HEK293 (cell line): ENCODE measurements around the gene LRRC52.
"Not testable (repeated sequence)": the region's sequence is repeated elsewhere in the genome, so short reads cannot be mapped to it uniquely, and the experiment has no call there.

Experiments used
- CTCF ChIA-PET: fragments of 350-600 bp; formaldehyde crosslinking; extraction: SDS; loops from one replicate; lab custom pipeline; 2021; ENCODE audit warnings: antibody characterized with exemption; lab: Yijun Ruan, JAX
- POLR2A ChIA-PET: fragments of 300-600 bp; formaldehyde crosslinking; extraction: SDS; loops from one replicate; lab custom pipeline; 2020; ENCODE audit warnings: antibody characterized with exemption, inconsistent platforms; lab: Yijun Ruan, JAX
- H3K27ac ChIP-seq: fragments of 200-500 bp; sonication (Bioruptor generic); 2 replicates; pipeline ENCODE4 v1.5.1; 2014; ENCODE audit warnings: low read depth, low read length, control low read depth, inconsistent platforms; ENCODE audit errors: extremely low read depth
- H3K36me3 ChIP-seq, 2 experiments: fragments of 200-500 bp in 1 of 2; sonication (Bioruptor generic) in 1 of 2; 1 replicate in 1 of 2; 2 replicates in 1 of 2; pipeline ENCODE4 v1.5.1; 2014 to 2017; ENCODE audit warnings: inconsistent platforms in 2 of 2, low read length in 2 of 2; ENCODE audit not compliant: control insufficient read depth in 2 of 2, insufficient read depth in 1 of 2
- H3K4me1 ChIP-seq: fragments of 200-500 bp; sonication (Bioruptor generic); 2 replicates; pipeline ENCODE4 v1.5.1; 2014; ENCODE audit warnings: mild to moderate bottlenecking, low read length, inconsistent platforms; ENCODE audit not compliant: control insufficient read depth, insufficient read depth
- H3K4me3 ChIP-seq: 2 replicates; pipeline ENCODE4 v1.5.1; 2011; ENCODE audit warnings: low read depth, mild to moderate bottlenecking, control low read depth, low read length, moderate library complexity
- H3K9me3 ChIP-seq: fragments of 200-500 bp; sonication (Bioruptor generic); 2 replicates; pipeline ENCODE4 v1.5.1; 2014; ENCODE audit warnings: low read depth, low read length, inconsistent platforms; ENCODE audit not compliant: control insufficient read depth, insufficient read depth
- EGR2 ChIP-seq: fragments of 450-650 bp; formaldehyde crosslinking; IDR thresholded peaks from 2 replicates; pipeline ENCODE4 v1.5.1; 2016; ENCODE audit warnings: low read depth, missing biosample characterization, missing genetic modification characterization
- KLF16 ChIP-seq: fragments of 450-650 bp; formaldehyde crosslinking; IDR thresholded peaks from 2 replicates; pipeline ENCODE4 v1.5.1; 2017; ENCODE audit warnings: missing biosample characterization, missing genetic modification characterization
- MYNN ChIP-seq: fragments of 450-650 bp; formaldehyde crosslinking; IDR thresholded peaks from 2 replicates; pipeline ENCODE4 v1.5.1; 2016; ENCODE audit warnings: missing biosample characterization, missing genetic modification characterization, borderline replicate concordance
- SCRT1 ChIP-seq: fragments of 450-650 bp; formaldehyde crosslinking; IDR thresholded peaks from 2 replicates; pipeline ENCODE4 v1.5.1; 2016; ENCODE audit warnings: missing biosample characterization, missing genetic modification characterization, borderline replicate concordance
- SP3 ChIP-seq: fragments of 450-650 bp; formaldehyde crosslinking; IDR thresholded peaks from 2 replicates; pipeline ENCODE4 v1.5.1; 2016; ENCODE audit warnings: missing biosample characterization, missing genetic modification characterization
- SP7 ChIP-seq: fragments of 450-650 bp; formaldehyde crosslinking; IDR thresholded peaks from 2 replicates; pipeline ENCODE4 v1.5.1; 2016; ENCODE audit warnings: missing biosample characterization, missing genetic modification characterization
- ZFP69B ChIP-seq: fragments of 450-650 bp; formaldehyde crosslinking; IDR thresholded peaks from 2 replicates; pipeline ENCODE4 v1.5.1; 2016; ENCODE audit warnings: missing biosample characterization, missing genetic modification characterization
- ZNF175 ChIP-seq: fragments of 450-650 bp; formaldehyde crosslinking; IDR thresholded peaks from 2 replicates; pipeline ENCODE4 v1.5.1; 2016; ENCODE audit warnings: missing biosample characterization, missing genetic modification characterization
- ZNF184 ChIP-seq: fragments of 450-650 bp; IDR thresholded peaks from 2 replicates; pipeline ENCODE4 v1.5.1; 2018; ENCODE audit warnings: missing biosample characterization, mild to moderate bottlenecking, missing genetic modification characterization
- ZNF202 ChIP-seq: fragments of 450-650 bp; formaldehyde crosslinking; IDR thresholded peaks from 2 replicates; pipeline ENCODE4 v1.5.1; 2016; ENCODE audit warnings: missing biosample characterization, missing genetic modification characterization, borderline replicate concordance
- ZNF239 ChIP-seq: fragments of 450-650 bp; formaldehyde crosslinking; IDR thresholded peaks from 2 replicates; pipeline ENCODE4 v1.5.1; 2016; ENCODE audit warnings: missing biosample characterization, missing genetic modification characterization
- ZNF266 ChIP-seq: fragments of 450-650 bp; formaldehyde crosslinking; IDR thresholded peaks from 2 replicates; pipeline ENCODE4 v1.5.1; 2016; ENCODE audit warnings: missing biosample characterization, missing genetic modification characterization, low read depth
- ZNF404 ChIP-seq: fragments of 450-650 bp; formaldehyde crosslinking; IDR thresholded peaks from 2 replicates; pipeline ENCODE4 v1.5.1; 2017; ENCODE audit warnings: missing biosample characterization, missing genetic modification characterization
- ZNF555 ChIP-seq: fragments of 450-650 bp; formaldehyde crosslinking; conservative IDR thresholded peaks from 2 replicates; pipeline ENCODE4 v1.5.1; 2017; ENCODE audit warnings: missing biosample characterization, mild to moderate bottlenecking, missing genetic modification characterization, inconsistent platforms
- ZNF623 ChIP-seq: fragments of 450-650 bp; formaldehyde crosslinking; IDR thresholded peaks from 2 replicates; pipeline ENCODE4 v1.5.1; 2016; ENCODE audit warnings: missing biosample characterization, missing genetic modification characterization
- ZNF624 ChIP-seq: fragments of 450-650 bp; formaldehyde crosslinking; IDR thresholded peaks from 2 replicates; pipeline ENCODE4 v1.5.1; 2017; ENCODE audit warnings: missing biosample characterization, missing genetic modification characterization
- ZNF654 ChIP-seq: fragments of 450-650 bp; formaldehyde crosslinking; IDR thresholded peaks from 2 replicates; pipeline ENCODE4 v1.5.1; 2016; ENCODE audit warnings: low read depth, missing biosample characterization, missing genetic modification characterization
- ZNF660 ChIP-seq: fragments of 450-650 bp; IDR thresholded peaks from 2 replicates; pipeline ENCODE4 v1.5.1; 2018; ENCODE audit warnings: missing biosample characterization, mild to moderate bottlenecking, missing genetic modification characterization
- ZNF664 ChIP-seq: fragments of 450-650 bp; formaldehyde crosslinking; IDR thresholded peaks from 2 replicates; pipeline ENCODE4 v1.5.1; 2016; ENCODE audit warnings: missing biosample characterization, missing genetic modification characterization
- ZNF670 ChIP-seq: fragments of 450-650 bp; formaldehyde crosslinking; IDR thresholded peaks from 2 replicates; pipeline ENCODE4 v1.5.1; 2016; ENCODE audit warnings: missing biosample characterization, missing genetic modification characterization, low read depth
- ZNF707 ChIP-seq: fragments of 450-650 bp; formaldehyde crosslinking; IDR thresholded peaks from 2 replicates; pipeline ENCODE4 v1.5.1; 2016; ENCODE audit warnings: missing biosample characterization, missing genetic modification characterization
- ZNF792 ChIP-seq: fragments of 450-650 bp; formaldehyde crosslinking; IDR thresholded peaks from 2 replicates; pipeline ENCODE4 v1.5.1; 2016; ENCODE audit warnings: missing biosample characterization, missing genetic modification characterization
- ZNF830 ChIP-seq: fragments of 450-650 bp; IDR thresholded peaks from 2 replicates; pipeline ENCODE4 v1.5.0; 2018; ENCODE audit warnings: missing biosample characterization, missing genetic modification characterization, low read depth, mild to moderate bottlenecking, moderate library complexity
- ZSCAN16 ChIP-seq: fragments of 450-650 bp; formaldehyde crosslinking; IDR thresholded peaks from 2 replicates; pipeline ENCODE4 v1.5.1; 2016; ENCODE audit warnings: missing biosample characterization, missing genetic modification characterization
- TF ChIP-seq, protein P1 (sequence below): fragments of 450-650 bp; IDR thresholded peaks from 2 replicates; pipeline ENCODE4 v1.5.1; 2018; ENCODE audit warnings: missing biosample characterization, mild to moderate bottlenecking, missing genetic modification characterization
- TF ChIP-seq, protein P2 (sequence below): fragments of 450-650 bp; formaldehyde crosslinking; IDR thresholded peaks from 2 replicates; pipeline ENCODE4 v1.5.0; 2017; ENCODE audit warnings: missing biosample characterization, missing genetic modification characterization, borderline replicate concordance
- TF ChIP-seq, protein P3 (sequence below): fragments of 450-650 bp; formaldehyde crosslinking; IDR thresholded peaks from 2 replicates; pipeline ENCODE4 v1.5.1; 2017; ENCODE audit warnings: missing biosample characterization, missing genetic modification characterization
- TF ChIP-seq, protein P4 (sequence below): fragments of 450-650 bp; formaldehyde crosslinking; IDR thresholded peaks from 2 replicates; pipeline ENCODE4 v1.5.1; 2016; ENCODE audit warnings: missing biosample characterization, missing genetic modification characterization

LRRC52 gene

DNA sequence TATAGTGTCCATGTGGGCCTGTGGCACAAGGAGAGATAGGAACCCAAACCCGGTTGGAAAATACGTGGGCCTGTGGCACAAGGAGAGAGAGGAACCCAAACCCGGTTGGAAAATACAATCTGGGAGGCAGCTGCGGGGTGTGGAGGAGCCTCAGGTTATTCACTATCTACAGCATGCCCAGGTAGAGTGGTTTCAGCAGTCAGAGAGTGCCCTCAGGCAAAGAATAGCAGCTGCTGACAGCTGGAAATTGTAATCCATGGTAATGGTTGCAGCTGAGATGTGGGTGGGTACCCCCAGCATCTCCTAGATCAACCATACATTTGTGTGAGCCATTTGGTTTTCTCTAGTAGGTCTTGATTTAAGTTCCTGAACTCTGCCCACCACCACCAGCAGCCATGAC lies 61.4 kb downstream of the LRRC52 start:
- Histone ChIP-seq H3K27ac (no peak overlapping the region), H3K9me3 (no peaks in the 10 kb centered on the region), H3K4me3 (no peak overlapping the region), H3K4me1 (no peaks in the 10 kb centered on the region), H3K36me3 (no peaks in the 10 kb centered on the region)
- POLR2A ChIA-PET = no interaction called here
- TF ChIP-seq ZNF202 (tag by site-specific recombination) (no peak), ZNF239 (tag by site-specific recombination) (no peak), ZNF654 (tag by site-specific recombination) (no peak), ZNF792 (tag by site-specific recombination) (no peak), ZFP69B (no peak), KLF16 (tag by site-specific recombination) (no peak), ZNF266 (tag by site-specific recombination) (no peak), ZNF624 (no peak), ZNF707 (tag by site-specific recombination) (no peak), MYNN (tag by site-specific recombination) (no peak), ZNF175 (tag by site-specific recombination) (no peak), ZNF664 (no peak), EGR2 (no peak)
- TF ChIP-seq, protein P1, sequence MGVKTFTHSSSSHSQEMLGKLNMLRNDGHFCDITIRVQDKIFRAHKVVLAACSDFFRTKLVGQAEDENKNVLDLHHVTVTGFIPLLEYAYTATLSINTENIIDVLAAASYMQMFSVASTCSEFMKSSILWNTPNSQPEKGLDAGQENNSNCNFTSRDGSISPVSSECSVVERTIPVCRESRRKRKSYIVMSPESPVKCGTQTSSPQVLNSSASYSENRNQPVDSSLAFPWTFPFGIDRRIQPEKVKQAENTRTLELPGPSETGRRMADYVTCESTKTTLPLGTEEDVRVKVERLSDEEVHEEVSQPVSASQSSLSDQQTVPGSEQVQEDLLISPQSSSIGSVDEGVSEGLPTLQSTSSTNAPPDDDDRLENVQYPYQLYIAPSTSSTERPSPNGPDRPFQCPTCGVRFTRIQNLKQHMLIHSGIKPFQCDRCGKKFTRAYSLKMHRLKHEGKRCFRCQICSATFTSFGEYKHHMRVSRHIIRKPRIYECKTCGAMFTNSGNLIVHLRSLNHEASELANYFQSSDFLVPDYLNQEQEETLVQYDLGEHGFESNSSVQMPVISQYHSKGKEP = no peak
- TF ChIP-seq, protein P2, sequence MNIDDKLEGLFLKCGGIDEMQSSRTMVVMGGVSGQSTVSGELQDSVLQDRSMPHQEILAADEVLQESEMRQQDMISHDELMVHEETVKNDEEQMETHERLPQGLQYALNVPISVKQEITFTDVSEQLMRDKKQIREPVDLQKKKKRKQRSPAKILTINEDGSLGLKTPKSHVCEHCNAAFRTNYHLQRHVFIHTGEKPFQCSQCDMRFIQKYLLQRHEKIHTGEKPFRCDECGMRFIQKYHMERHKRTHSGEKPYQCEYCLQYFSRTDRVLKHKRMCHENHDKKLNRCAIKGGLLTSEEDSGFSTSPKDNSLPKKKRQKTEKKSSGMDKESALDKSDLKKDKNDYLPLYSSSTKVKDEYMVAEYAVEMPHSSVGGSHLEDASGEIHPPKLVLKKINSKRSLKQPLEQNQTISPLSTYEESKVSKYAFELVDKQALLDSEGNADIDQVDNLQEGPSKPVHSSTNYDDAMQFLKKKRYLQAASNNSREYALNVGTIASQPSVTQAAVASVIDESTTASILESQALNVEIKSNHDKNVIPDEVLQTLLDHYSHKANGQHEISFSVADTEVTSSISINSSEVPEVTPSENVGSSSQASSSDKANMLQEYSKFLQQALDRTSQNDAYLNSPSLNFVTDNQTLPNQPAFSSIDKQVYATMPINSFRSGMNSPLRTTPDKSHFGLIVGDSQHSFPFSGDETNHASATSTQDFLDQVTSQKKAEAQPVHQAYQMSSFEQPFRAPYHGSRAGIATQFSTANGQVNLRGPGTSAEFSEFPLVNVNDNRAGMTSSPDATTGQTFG (tag by site-specific recombination) = no peak
- TF ChIP-seq, protein P3, sequence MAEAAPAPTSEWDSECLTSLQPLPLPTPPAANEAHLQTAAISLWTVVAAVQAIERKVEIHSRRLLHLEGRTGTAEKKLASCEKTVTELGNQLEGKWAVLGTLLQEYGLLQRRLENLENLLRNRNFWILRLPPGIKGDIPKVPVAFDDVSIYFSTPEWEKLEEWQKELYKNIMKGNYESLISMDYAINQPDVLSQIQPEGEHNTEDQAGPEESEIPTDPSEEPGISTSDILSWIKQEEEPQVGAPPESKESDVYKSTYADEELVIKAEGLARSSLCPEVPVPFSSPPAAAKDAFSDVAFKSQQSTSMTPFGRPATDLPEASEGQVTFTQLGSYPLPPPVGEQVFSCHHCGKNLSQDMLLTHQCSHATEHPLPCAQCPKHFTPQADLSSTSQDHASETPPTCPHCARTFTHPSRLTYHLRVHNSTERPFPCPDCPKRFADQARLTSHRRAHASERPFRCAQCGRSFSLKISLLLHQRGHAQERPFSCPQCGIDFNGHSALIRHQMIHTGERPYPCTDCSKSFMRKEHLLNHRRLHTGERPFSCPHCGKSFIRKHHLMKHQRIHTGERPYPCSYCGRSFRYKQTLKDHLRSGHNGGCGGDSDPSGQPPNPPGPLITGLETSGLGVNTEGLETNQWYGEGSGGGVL (tag by site-specific recombination) = no peak
- CTCF ChIA-PET = interaction anchor here (0.6 kb wide), 1 partner anchor 239 kb away, joined by 3 read pairs; no protein-coding TSS in a partner anchor

DNA sequence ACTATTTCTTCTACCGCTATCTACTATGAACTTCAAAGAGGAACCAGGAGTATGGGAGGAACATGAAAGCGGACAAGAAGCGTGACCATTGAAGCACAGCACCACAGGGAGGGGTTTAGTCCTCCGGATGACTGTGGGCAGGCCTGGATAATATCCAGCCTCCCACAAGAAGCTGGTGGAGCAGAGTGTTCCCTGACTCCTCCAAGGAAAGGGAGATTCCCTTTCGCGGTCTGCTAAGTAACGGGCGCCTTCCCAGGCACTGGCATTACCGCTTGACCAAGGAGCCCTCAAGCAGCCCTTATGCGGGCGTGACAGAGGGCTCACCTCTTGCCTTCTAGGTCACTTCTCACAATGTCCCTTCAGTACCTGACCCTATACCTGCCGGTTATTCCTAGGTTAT lies 62.9 kb downstream of the LRRC52 start:
- H3K9me3 ChIP-seq, H3K36me3 ChIP-seq, POLR2A ChIA-PET, H3K27ac ChIP-seq, H3K4me3 ChIP-seq, H3K4me1 ChIP-seq: not testable (repeated sequence)
- CTCF ChIA-PET = interaction anchor here (0.6 kb wide), 1 partner anchor 116 kb away, joined by 4 read pairs; no protein-coding TSS in a partner anchor

DNA sequence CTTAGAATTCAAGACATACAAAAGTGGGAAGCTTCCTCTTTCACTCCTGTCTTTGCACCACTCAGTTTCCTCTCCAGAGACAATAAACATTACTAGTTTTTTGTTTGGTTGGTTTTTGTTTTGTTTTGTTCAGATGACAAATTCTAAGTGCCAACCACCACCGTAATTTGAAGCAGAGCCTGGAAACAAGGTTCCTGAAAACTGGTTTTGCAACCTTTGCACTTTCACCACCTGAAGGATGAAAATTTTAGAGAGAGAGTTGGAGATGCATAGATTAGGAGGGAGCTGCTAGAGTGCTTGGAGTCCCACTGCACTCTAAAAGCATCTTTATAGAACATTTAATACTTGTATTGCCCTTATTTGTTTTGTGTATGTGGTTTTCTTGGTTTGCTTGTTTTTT lies 67.1 kb downstream of the LRRC52 start:
- H3K27ac ChIP-seq = no peak overlapping the region
- POLR2A ChIA-PET = no interaction called here
- TF ChIP-seq ZSCAN16 (tag by site-specific recombination) (no peak), ZNF830 (no peak), ZNF184 (no peak), ZNF404 (tag by site-specific recombination) (no peak), SP3 (no peak), ZNF623 (no peak), ZNF660 (no peak), ZNF670 (tag by site-specific recombination) (no peak), SP7 (tag by site-specific recombination) (no peak), ZNF555 (tag by site-specific recombination) (no peak), SCRT1 (tag by site-specific recombination) (no peak)
- TF ChIP-seq, protein P4, sequence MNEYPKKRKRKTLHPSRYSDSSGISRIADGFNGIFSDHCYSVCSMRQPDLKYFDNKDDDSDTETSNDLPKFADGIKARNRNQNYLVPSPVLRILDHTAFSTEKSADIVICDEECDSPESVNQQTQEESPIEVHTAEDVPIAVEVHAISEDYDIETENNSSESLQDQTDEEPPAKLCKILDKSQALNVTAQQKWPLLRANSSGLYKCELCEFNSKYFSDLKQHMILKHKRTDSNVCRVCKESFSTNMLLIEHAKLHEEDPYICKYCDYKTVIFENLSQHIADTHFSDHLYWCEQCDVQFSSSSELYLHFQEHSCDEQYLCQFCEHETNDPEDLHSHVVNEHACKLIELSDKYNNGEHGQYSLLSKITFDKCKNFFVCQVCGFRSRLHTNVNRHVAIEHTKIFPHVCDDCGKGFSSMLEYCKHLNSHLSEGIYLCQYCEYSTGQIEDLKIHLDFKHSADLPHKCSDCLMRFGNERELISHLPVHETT (tag by site-specific recombination) = no peak
- CTCF ChIA-PET = interaction anchor here (0.7 to 2.9 kb wide), 3 partner anchors 10 to 68 kb away, joined by 3 to 17 read pairs (median 3); no protein-coding TSS in a partner anchor
- H3K4me1 ChIP-seq = no peaks in the 10 kb centered on the region
- H3K4me3 ChIP-seq = no peak overlapping the region
- H3K36me3 ChIP-seq = no peaks in the 10 kb centered on the region
- no peaks in the 10 kb centered on the region for H3K9me3 ChIP-seq
